SK-N-MC (cell line): Measurements from ENCODE around the gene ZFP92.

Experiments used
- EZH2 ChIP-seq: fragments of 200-600 bp; sonication (generic); IDR thresholded peaks from one replicate; pipeline ENCODE4 v1.6.1; 2017; ENCODE audit warnings: antibody characterized with exemption
- POLR2AphosphoS5 ChIP-seq: IDR thresholded peaks from 2 replicates; pipeline ENCODE4 v1.6.1; 2012; ENCODE audit warnings: mild to moderate bottlenecking, low read depth, low read length, borderline replicate concordance

GRCh38 chrX:153446636-153446936, 35.3 kb downstream of the ZFP92 start:
- TF ChIP-seq POLR2AphosphoS5 (no peak), EZH2 (no peak)
